Endometrial microvascular endothelial cells (primary cell): ENCODE results near the gene EEF1AKMT1. TPM values are rescaled to one million over a fixed set of nuclear protein-coding genes. Genes with fewer than 3 reads are reported as not detected.
"Not testable (repeated sequence)": the region's sequence is repeated elsewhere in the genome, so short reads cannot be mapped to it uniquely, and the experiment has no call there.

Experiments
- in situ Hi-C: cut with HindIII; loops from 2 replicates; pipeline ENCODE4 v1.10.0; 2017; ENCODE audit warnings: low sequenced_read_pairs, low pct_unique_long_range_greater_than_20kb; ENCODE audit errors: inconsistent ontology term
- total RNA-seq: library from RNA; depleted of rRNA; stranded (reverse); fragments of >200 nt; gene quantifications from one replicate; pipeline ENCODE4 v1.2.3, GENCODE V29; 2015; ENCODE audit errors: inconsistent ontology term

Gene EEF1AKMT1
- total RNA-seq, 1 donor from 2014 or later: 27.7 TPM

DNA sequence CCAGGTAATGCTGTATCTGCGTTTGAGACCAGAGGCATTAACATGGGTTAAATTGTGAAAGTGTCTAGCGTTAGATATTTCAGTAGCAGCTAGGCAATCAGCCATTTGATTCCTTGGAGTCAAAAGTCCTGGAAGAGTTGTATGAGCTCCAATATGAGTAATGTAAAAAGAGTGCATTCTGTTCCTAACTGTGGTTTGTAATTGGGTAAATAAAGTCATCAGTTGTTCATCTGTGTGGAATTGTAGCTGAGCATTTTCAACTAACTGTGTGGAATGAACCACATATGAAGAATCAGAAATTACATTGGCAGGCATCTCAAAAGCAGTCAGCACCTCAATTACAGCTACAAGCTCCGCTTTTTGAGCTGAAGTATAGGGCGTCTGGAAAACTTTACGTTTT is 92.3 kb downstream of the EEF1AKMT1 start:
- in situ Hi-C loops: not testable (repeated sequence)

DNA sequence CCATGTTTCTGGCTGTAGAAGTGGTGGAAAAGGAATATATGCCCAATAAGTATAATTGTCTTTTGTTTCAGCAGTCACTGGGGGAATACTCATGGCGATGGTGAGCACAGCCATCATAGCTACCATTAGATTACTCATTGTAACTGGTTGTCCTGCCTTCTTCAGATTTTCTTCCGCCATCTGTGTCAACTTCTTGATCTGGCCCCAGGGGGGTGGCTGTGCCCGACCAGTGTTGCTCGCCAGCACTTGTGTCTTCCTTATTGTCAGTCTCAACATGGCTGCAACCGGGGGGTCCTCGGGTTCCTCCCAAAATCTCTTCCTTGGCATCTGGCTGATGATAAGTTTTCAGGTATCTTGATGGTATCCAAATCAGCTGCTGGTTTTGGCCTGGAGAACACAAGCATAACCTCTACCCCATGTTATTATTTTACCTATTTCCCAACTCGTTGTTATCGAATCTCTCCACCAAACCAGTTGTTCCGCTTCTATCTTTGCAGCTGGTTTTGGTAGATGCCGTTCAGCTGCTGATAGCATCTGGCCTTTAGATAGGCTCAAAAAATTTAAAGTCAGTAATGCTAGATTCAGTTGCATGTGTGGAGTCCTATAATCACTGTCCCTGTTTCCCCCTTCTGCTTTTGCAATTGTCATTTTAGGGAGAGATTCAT is 93.2 kb downstream of the EEF1AKMT1 start:
- in situ Hi-C loops: no loop called here

GRCh38 chr13:20679879-20680278 is 93.9 kb downstream of the EEF1AKMT1 start:
- in situ Hi-C loops: no loop called here

Other genes starting within 250 kb of the EEF1AKMT1 start
- gene CRYL1, start 248.1 kb downstream of the EEF1AKMT1 start, total RNA-seq: 53.2 TPM
- gene IFT88, start 206.8 kb downstream of the EEF1AKMT1 start, total RNA-seq: 7.8 TPM
- gene IL17D, start 70.3 kb downstream of the EEF1AKMT1 start, total RNA-seq: 1.8 TPM
- gene XPO4, start 128.8 kb upstream of the EEF1AKMT1 start, total RNA-seq: 33.5 TPM